Stimulated activated CD4-positive, alpha-beta T cell treated with anti-CD3 and anti-CD28 coated beads, Interleukin-2, amount 100 ng/mL, for 4 hours (primary cell): ENCODE data around the gene TMEM132E.

Experiments
- DNase-seq: peaks from one replicate; pipeline ENCODE4 v3.0.0-alpha.2; 2020; ENCODE audit warnings: low read depth

Gene TMEM132E

DNA sequence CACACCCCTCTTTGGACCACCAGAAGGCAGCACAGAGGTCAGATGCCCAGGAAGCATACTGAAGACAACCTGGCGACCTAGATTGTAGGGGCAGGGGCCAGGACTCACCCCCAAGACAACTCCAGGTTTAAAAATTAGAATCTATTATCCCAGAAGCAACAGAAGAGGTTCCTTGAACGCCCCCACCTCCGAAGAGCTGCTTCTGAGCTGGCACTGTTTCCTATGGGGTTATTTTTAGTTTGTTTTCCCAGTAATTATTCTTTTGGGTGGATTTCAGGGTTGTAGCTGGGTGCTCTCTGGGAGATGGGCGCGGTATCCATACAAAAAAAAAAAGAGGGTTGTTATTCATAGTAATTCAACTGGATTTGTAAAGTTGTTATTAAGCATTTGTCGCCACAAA, 10.4 kb upstream of the TMEM132E start:
- DNase-seq = no peak

- no peak for DNase-seq
Observed at GRCh38 chr17:34569591-34569990, 9.8 kb upstream of the TMEM132E start.

DNA sequence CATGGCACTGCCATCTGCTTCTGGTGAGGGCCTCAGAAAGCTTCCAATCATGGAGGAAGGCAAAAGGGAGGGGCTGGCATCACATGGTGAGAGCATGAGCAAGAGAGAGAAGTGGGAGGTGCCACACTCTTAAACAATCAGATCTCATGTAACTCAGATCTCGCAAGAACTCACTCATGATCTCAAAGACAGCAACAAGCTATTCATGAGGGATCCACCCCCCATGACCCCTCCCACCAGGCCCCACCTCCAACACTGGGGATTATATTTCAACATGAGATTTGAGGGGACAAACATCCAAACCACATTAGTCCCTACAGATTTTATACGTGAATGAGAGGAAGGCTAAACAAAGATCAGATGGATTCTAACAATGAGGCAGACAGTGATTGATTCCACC, 8.9 kb upstream of the TMEM132E start:
- DNase-seq = no peak

DNA sequence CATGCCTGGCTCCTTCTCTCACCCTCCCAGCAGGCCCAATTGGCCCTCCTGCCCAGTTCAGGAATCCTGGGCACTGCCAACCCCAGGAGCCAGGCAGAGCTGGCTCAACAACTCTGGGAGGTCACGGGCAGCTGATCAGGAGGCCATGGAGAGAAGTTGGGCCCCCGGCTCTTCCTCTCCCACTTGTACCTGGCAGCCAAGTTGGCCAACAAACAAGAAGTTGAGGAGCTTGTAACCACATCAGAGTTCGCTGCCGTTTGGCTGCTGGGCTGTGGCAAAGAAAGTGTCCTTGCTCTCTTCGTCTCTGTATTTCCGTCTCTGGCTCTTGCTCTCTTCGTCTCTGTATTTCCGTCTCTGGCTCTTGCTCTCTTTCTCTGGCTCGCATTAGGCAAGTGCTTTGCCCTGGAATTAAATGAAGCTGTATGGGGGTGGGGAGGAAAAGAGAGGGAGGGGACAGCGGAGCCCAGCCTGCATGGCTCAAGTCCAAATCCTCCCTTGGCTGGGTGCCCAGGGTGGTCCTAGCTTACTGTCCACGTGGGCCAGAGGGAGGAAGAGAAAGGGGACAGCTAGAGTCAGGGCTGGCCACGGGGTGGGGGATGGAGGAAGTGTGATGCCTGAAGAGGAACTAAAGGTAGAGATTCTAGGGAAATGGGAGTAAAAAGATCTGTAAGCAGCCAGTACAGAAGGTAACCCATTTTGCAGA, 7.8 kb upstream of the TMEM132E start:
- DNase-seq = no peak

GRCh38 chr17:34572483-34572882, 6.9 kb upstream of the TMEM132E start:
- no peak for DNase-seq

DNA sequence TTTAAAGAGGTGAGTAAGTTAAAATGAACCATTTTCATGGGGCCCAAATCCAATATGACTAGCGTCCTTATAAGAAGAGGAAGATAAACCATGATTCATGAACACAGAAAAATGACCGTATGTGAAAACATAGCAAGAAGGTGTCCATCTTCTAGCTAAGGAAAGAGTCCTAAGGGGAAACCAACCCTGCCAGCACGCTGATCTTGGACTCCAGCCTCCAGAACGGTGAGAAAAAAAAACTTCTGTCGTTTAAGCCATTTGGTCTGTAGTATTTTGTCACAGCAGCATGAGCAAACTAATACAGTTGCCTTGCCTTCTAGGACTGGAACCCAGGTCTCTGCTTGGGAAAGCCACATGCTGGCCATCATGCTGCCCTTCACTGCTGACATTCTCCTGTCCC, 4.2 kb upstream of the TMEM132E start:
- no peak for DNase-seq

- DNase-seq = no peak
Observed at GRCh38 chr17:34578016-34578415, 1.4 kb upstream of the TMEM132E start.

- DNase-seq = no peak
Observed at GRCh38 chr17:34578656-34579016, 746 bp upstream of the TMEM132E start.

DNA sequence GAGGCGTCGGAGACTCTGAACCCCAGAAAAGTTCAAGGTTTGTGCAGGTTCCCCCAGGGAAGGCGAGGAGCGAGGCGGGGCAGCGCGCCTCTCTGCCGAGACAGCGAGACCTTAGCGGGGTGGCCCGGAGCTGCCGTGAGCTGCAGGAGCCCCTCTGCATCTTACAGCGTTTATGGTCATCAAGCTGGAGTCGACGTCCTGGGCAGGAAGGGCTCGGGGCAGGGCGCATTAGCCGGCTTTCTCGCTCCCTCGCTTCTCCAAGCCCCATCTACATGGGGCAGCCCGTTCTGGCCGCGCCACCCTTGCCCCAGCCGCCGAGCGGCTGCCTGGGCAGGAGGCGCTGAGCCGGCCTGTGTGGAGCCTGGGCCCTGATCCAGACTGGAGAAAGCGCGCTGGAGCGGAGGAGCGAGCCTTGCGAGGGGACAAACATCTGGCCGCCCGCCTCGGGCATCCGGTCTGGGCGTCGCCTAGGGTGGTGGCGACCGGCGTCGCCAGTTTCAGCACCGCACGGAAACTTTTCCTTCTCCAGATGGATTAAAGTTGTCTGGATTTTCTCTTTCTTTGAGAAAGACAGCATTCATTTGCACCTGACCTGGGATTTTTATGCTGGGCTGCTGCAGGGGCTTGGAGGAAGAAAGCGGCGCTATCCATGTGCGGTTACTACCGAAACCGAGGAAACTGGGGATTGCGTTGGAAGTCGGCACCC, 750 bp downstream of the TMEM132E start:
- DNase-seq = no peak

GRCh38 chr17:34580685-34581445, 1.5 kb downstream of the TMEM132E start:
- no peak for DNase-seq

DNA sequence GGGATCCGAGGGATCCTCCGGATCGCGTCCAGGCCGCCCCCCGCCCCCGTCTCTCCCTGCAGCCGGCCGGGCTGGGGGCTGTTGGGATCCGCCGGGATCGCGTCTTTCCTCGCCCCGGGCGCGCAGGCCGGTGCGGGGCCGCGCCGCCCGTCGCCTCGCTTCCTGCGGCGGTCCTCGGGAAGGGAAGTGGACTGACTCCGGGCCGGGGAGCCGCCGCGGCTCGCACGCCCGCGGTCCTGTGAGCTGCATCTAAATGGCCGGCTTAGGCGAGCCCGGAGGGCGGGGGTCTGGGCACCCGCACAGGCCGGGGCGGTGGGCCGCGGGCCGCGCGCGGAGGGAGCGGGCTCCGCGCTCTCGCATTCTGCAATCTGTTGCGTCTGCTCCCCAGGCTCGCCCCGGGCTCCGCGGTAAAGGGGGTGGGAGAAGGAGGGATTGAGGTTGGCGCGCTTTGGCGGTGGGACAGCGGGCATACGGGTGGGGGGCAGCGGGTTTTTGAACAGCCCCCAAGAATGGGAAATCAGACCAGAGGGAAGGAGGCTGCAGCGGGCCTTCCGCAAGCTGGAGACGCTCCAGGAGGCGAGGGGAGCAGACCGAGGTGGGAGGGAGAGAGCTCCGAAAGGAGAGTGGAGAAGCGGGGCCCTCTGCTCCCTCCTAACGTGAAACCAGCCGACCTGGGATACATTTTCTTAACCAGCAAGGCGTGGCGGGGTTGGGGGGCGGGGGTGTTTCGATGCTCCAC, 2.2 kb downstream of the TMEM132E start:
- DNase-seq = no peak

- no peak for DNase-seq
Observed at GRCh38 chr17:34582185-34582900, 3.0 kb downstream of the TMEM132E start.

DNA sequence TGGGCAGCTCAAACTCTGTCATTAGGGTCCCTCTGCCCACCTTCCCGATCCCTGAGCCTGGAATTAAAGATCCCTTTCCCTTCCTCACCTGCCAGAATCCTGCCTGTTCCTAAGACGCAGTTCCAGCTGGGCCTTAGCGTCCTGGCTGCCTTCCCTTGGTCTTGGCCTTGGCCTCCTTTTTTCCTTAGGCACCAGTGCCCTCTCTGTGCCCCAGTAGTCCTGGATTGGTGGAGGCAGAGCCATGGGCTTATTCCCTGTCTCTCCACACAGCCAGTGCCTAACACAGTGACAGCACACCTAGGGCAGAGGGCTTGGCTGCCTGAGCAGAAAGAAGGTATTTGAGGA, 3.5 kb downstream of the TMEM132E start:
- DNase-seq = no peak

GRCh38 chr17:34584805-34585416, 5.5 kb downstream of the TMEM132E start:
- no peak for DNase-seq

DNA sequence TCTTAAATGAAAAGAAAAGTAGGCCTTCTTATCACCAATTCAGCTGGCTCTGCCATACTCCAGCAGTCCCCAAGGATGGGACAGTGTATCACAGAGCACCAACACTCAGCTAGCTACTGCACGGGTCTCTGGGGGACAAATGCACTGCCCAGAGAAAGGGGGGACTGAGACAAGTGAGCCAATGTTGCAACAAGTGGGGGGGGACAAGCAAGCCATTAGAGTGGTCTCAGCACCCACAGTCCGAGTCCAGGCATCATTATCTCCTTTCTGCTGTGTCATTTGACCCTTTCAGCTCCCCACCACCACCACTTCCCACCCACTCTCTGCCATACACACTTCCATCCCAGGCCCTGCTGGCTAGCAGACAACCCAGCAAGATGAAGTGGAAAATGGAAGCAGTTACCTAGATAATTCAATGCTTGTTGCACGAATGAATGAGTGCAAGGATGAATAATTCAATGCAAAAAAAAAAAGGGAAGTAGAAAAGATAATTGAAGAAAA, 7.0 kb downstream of the TMEM132E start:
- DNase-seq = no peak

DNA sequence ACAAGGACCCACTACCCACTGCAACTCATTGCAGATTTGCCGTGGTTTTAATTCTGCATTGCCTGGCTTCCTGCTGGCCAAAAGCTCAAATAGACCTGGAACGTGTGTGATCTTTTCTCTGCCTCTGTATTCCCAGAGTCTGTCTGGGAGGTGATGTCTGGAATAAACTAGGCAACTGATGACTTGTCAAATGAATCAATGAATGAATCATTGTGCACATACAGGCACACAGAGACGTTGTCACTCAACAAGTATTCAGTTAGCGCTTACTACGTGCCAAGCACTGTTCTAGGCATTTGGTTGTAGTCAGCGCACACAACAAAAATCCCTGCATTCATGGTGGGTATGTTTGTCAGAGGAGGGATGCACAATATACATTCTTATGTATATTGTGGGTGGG, 8.9 kb downstream of the TMEM132E start:
- no peak for DNase-seq

GRCh38 chr17:34589120-34589965, 10.0 kb downstream of the TMEM132E start:
- DNase-seq = no peak

- no peak for DNase-seq
Observed at GRCh38 chr17:34592002-34592401, 12.6 kb downstream of the TMEM132E start.

GRCh38 chr17:34596920-34597319, 17.5 kb downstream of the TMEM132E start:
- DNase-seq = no peak

DNA sequence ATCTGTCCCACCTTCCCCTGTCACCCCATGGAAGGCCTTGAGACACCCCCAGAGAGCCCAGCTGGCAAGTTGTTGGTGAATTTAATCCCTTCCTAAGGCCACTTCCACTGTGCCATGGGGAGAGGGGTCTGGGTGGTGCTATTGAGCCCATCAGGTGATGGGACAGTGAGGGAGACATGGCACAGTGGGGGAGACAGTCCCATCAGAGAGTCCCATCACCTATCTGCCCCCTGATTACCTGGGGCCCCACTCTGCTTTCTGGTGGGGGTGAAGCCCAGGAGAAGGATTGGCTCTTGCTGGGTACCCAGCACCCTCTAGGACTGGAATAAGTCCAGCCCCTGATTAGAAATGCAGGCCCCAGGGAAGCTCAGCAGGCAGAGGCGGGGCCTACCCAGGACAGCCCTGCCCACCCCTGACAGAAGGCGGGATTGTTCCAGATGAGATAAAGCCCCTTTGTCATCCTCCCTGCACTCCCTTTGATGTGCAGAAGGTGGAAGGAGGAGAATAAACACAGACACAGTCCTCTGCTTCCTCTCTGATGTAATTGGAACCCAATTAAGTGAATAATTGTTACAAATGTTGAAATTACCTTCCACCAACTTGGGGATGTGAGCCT, 18.9 kb downstream of the TMEM132E start:
- DNase-seq = no peak
